K562 (cell line): ENCODE results near the gene UNC80. TPM values are rescaled to one million over a fixed set of nuclear protein-coding genes. Genes with fewer than 3 reads are reported as not detected.

ENCODE experiments used
- ATAC-seq: fragments of 200-7000 bp; cut with Tn5 transposase; 3 replicates; pipeline ENCODE4 v1.9.1; 2020; ENCODE audit warnings: moderate library complexity
- BruUV-seq: library from RNA; stranded (reverse); fragments of 400-500 nt; replicated peaks from 2 replicates; lab custom pipeline; 2021; lab: Mats Ljungman, UMichigan
- CTCF ChIA-PET: fragments of 300-600 bp; formaldehyde crosslinking; extraction: SDS; loops from one replicate; lab custom pipeline; 2021; ENCODE audit warnings: low intra/inter-chr PET ratio; lab: Yijun Ruan, JAX
- POLR2A ChIA-PET: fragments of 300-600, 350-650 bp; sonication (Branson Sonifier 250); formaldehyde crosslinking; extraction: SDS; loops from one replicate; lab custom pipeline; 2021; ENCODE audit warnings: antibody characterized with exemption, inconsistent platforms; lab: Yijun Ruan, JAX
- DNase-seq, 4 experiments: peaks; one replicate each; pipeline versions ENCODE4 v3.0.0 to v3.0.0-alpha.2; 2011 to 2018; ENCODE audit warnings: low spot score in 3 of 4, mixed read lengths in 3 of 4; ENCODE audit errors: extremely low read depth in 1 of 4
- FAIRE-seq: peaks from 2 replicates; lab custom pipeline; 2011; peaks lifted over from hg19 to GRCh38; lab: Jason Lieb, UNC
- H2AFZ ChIP-seq: 2 replicates; pipeline ENCODE4 v1.6.0; 2011; ENCODE audit warnings: low read depth, low read length, control low read depth, inconsistent platforms
- H3K27ac ChIP-seq: fragments of 200-600 bp; 3 replicates; pipeline ENCODE4 v1.8.0; 2011; ENCODE audit warnings: low read depth, mild to moderate bottlenecking, control low read depth, inconsistent platforms, low read length, moderate library complexity, mixed read lengths; ENCODE audit errors: extremely low read depth
- H3K27me3 ChIP-seq, 2 experiments: fragments of 300-600 bp in 1 of 2; 2 replicates in 1 of 2; 3 replicates in 1 of 2; pipeline versions ENCODE4 v1.6.0 to v1.8.0; 2011; ENCODE audit warnings: inconsistent platforms in 2 of 2, low read length in 2 of 2, mild to moderate bottlenecking in 1 of 2, mixed read lengths in 1 of 2, moderate library complexity in 1 of 2; ENCODE audit not compliant: control insufficient read depth in 2 of 2, insufficient read depth in 2 of 2
- H3K36me3 ChIP-seq: fragments of 300-600 bp; 3 replicates; pipeline ENCODE4 v1.8.0; 2011; ENCODE audit warnings: mild to moderate bottlenecking, low read length, inconsistent platforms; ENCODE audit not compliant: control insufficient read depth, insufficient read depth
- H3K4me1 ChIP-seq, 2 experiments: fragments of 200-600 bp in 1 of 2; replicated peaks in 1 of 2; 2 replicates in 1 of 2; 3 replicates in 1 of 2; pipeline versions ENCODE4 v1.5.1 to v1.8.0; 2011; ENCODE audit warnings: inconsistent platforms in 2 of 2, low read length in 2 of 2, mild to moderate bottlenecking in 1 of 2, mixed read lengths in 1 of 2, moderate library complexity in 1 of 2; ENCODE audit not compliant: control insufficient read depth in 2 of 2, insufficient read depth in 2 of 2
- H3K4me2 ChIP-seq: 2 replicates; pipeline ENCODE4 v1.6.1; 2011; ENCODE audit warnings: low read length, control low read depth, inconsistent platforms, mixed read lengths; ENCODE audit not compliant: insufficient read depth
- H3K4me3 ChIP-seq: fragments of 200-600 bp; sonication (generic), shearing (Covaris generic); 2 replicates; pipeline ENCODE4 v1.5.1; 2016; ENCODE audit warnings: control low read depth, inconsistent platforms
- H3K79me2 ChIP-seq: fragments of 200-600 bp; 3 replicates; pipeline ENCODE4 v1.8.0; 2011; ENCODE audit warnings: low read length, inconsistent platforms; ENCODE audit not compliant: control insufficient read depth, insufficient read depth
- H3K9ac ChIP-seq, 2 experiments: 2 replicates each; pipeline versions ENCODE4 v1.6.0 to v1.6.1; 2011; ENCODE audit warnings: low read depth in 2 of 2, low read length in 2 of 2, control low read depth in 1 of 2, inconsistent platforms in 1 of 2, mild to moderate bottlenecking in 1 of 2, mixed read lengths in 1 of 2; ENCODE audit not compliant: insufficient read depth in 1 of 2
- H3K9me1 ChIP-seq: one replicate; pipeline ENCODE4 v1.6.0; 2011; ENCODE audit warnings: inconsistent platforms, mild to moderate bottlenecking, low read length, moderate library complexity; ENCODE audit not compliant: control insufficient read depth, insufficient read depth
- H3K9me3 ChIP-seq: replicated peaks from 2 replicates; pipeline ENCODE4 v1.5.1; 2011; ENCODE audit warnings: low read depth, low read length, inconsistent platforms; ENCODE audit not compliant: control insufficient read depth, insufficient read depth
- H4K20me1 ChIP-seq: replicated peaks from 2 replicates; pipeline ENCODE4 v1.6.1; 2011; ENCODE audit warnings: low read length, inconsistent platforms, mixed read lengths; ENCODE audit not compliant: control insufficient read depth, insufficient read depth
- ATF1 ChIP-seq, 2 experiments: fragments of 450-650 bp in 1 of 2; IDR thresholded peaks; 2 replicates each; pipeline ENCODE4 v1.6.1; 2016; ENCODE audit warnings: missing compliant biosample characterization in 1 of 2, missing genetic modification characterization in 1 of 2
- ATF4 ChIP-seq: fragments of 450-650 bp; formaldehyde crosslinking; IDR thresholded peaks from 2 replicates; pipeline ENCODE4 v1.4.0; 2022; ENCODE audit warnings: mild to moderate bottlenecking, moderate library complexity
- MBD1 ChIP-seq: fragments of 250-450 bp; sonication (Bioruptor Pico); IDR thresholded peaks from 2 replicates; pipeline ENCODE4 v1.8.0; 2022; ENCODE audit warnings: inconsistent platforms
- MYC ChIP-seq, 2 experiments: fragments of 250-450 bp in 1 of 2; sonication (Bioruptor Pico) in 1 of 2; IDR thresholded peaks; 2 replicates each; pipeline versions ENCODE4 v1.5.1 to v1.6.1; 2012 to 2021; ENCODE audit warnings: low read depth in 2 of 2, borderline replicate concordance in 1 of 2, improper control_type of control experiment in 1 of 2, low read length in 1 of 2, mild to moderate bottlenecking in 1 of 2, moderate library complexity in 1 of 2
- PCBP1 ChIP-seq: fragments of 200-400 bp; formaldehyde crosslinking; IDR thresholded peaks from 2 replicates; pipeline ENCODE4 v1.6.1; 2018; ENCODE audit warnings: mild to moderate bottlenecking, low read depth, low read length; ENCODE audit not compliant: poor library complexity, severe bottlenecking
- PTBP1 ChIP-seq: fragments of 200-400 bp; formaldehyde crosslinking; IDR thresholded peaks from 2 replicates; pipeline ENCODE4 v1.6.1; 2017; ENCODE audit warnings: low read depth, low read length
- SMAD3 ChIP-seq: fragments of 450-650 bp; formaldehyde crosslinking; conservative IDR thresholded peaks from 2 replicates; pipeline ENCODE4 v1.4.0; 2020; ENCODE audit warnings: mild to moderate bottlenecking
- USF2 ChIP-seq: sonication (generic); formaldehyde crosslinking; IDR thresholded peaks from 2 replicates; pipeline ENCODE4 v1.5.0; 2020; ENCODE audit warnings: missing genetic modification reagents
- ZNF134 ChIP-seq: fragments of 250-450 bp; sonication (Bioruptor Pico); conservative IDR thresholded peaks from 2 replicates; pipeline ENCODE4 v1.4.0; 2020
- ZNF449 ChIP-seq: fragments of 250-450 bp; sonication (Bioruptor Pico); IDR thresholded peaks from 2 replicates; pipeline ENCODE4 v1.8.0; 2022; ENCODE audit warnings: moderate library complexity, mild to moderate bottlenecking, inconsistent platforms
- ZNF778 ChIP-seq: fragments of 450-650 bp; formaldehyde crosslinking; IDR thresholded peaks from 2 replicates; pipeline ENCODE4 v1.4.0; 2020; ENCODE audit warnings: mild to moderate bottlenecking, moderate library complexity
- ZNF830 ChIP-seq: fragments of 250-450 bp; sonication (Bioruptor Pico); IDR thresholded peaks from 2 replicates; pipeline ENCODE4 v1.5.0; 2021; ENCODE audit warnings: mild to moderate bottlenecking
- WGBS: fragments of 100-300 bp; shearing (Covaris generic); methylation state at CpG from one replicate; pipeline ENCODE4 v1.1.6; 2016; ENCODE audit warnings: low coverage, mixed read lengths; ENCODE audit not compliant: insufficient coverage; ENCODE audit errors: missing lambda C conversion rate; 5-methylcytosine and 5-hydroxymethylcytosine counted together
- in situ Hi-C: fragments of 300-500 bp; cut with MboI; formaldehyde crosslinking; loops from 4 replicates; pipeline ENCODE4 v1.15.0; 2018; ENCODE audit warnings: inconsistent platforms, mixed read lengths
- intact Hi-C: fragments of 100-400 bp; cut with micrococcal nuclease; formaldehyde crosslinking; loops from 2 replicates; pipeline ENCODE4 v1.14.2; 2022
- polyA plus RNA-seq, 8 experiments: library from polyadenylated mRNA; depleted of rRNA in 4 of 8; stranded (reverse) in 5 of 8; unstranded in 3 of 8; fragments of >200 nt; fragmentation: Nextera tagmentation in 2 of 8; fragmentation: Illumina TruSeq in 1 of 8; extraction: Ambion mirVana in 2 of 8; extraction: Trizol in 1 of 8; gene quantifications; 2 replicates each; pipeline versions ENCODE4 v1.2.1 to v1.2.3, GENCODE V29; 2011 to 2014; ENCODE audit warnings: inconsistent platforms in 1 of 8, missing spikeins in 1 of 8
- total RNA-seq, 7 experiments: library from RNA; depleted of rRNA in 6 of 7; stranded (reverse); fragments of >200 nt in 6 of 7; fragmentation: Illumina TruSeq in 2 of 7; extraction: Trizol in 2 of 7; gene quantifications; 2 replicates each; pipeline versions ENCODE4 v1.2.1 to v1.2.3, GENCODE V29; 2011 to 2021; ENCODE audit warnings: low replicate concordance in 1 of 7

UNC80 gene
- total and polyA plus RNA-seq, 9 of the 15 experiments (the other 6 are each of a cell fraction or from before 2014, with no cell fraction given): under 0.01 to 0.04 (median 0.01) TPM; not detected in 5

- no peak for DNase-seq
- POLR2A ChIA-PET: no interaction called here
- intact Hi-C loops: no loop called here
- H3K27ac ChIP-seq: no peak overlapping the region
- no peak for TF ChIP-seq ATF4 (CRISPR knock-in tag)
- no peak for TF ChIP-seq PTBP1
- TF ChIP-seq ZNF449: no peak
- no peak for TF ChIP-seq MBD1 (CRISPR knock-in tag)
- TF ChIP-seq MYC (IDR thresholded peaks at IDR 0.05; ENCODE audit: low read depth, low read length): no peak
- no peak for TF ChIP-seq MYC (CRISPR knock-in tag; IDR thresholded peaks at IDR 0.05; ENCODE audit: borderline replicate concordance, low read depth)
- TF ChIP-seq ZNF134 (CRISPR knock-in tag): no peak
- TF ChIP-seq SMAD3 (CRISPR knock-in tag): no peak
- no peak for TF ChIP-seq ATF1 (CRISPR knock-in tag; IDR thresholded peaks at IDR 0.05)
- no peak for TF ChIP-seq ATF1 (tag; IDR thresholded peaks at IDR 0.05)
- no peak for TF ChIP-seq ZNF830 (CRISPR knock-in tag)
- TF ChIP-seq USF2 (CRISPR knock-in tag): no peak
- no peak for TF ChIP-seq ZNF778 (CRISPR knock-in tag)
- no peak for TF ChIP-seq PCBP1
- TF ChIP-seq, all 486 proteins: peak for 0
- H4K20me1 ChIP-seq: no peaks in the 10 kb centered on the region
- no peak overlapping the region for H3K4me2 ChIP-seq
- FAIRE-seq (no peak), ATAC-seq (no peak)
- no peak overlapping the region for H2AFZ ChIP-seq
- no peaks in the 10 kb centered on the region for H3K27me3 ChIP-seq
- H3K4me1 ChIP-seq: no peaks in the 10 kb centered on the region
- CTCF ChIA-PET: no interaction called here
- H3K79me2 ChIP-seq: no peaks in the 10 kb centered on the region
- no TSS peak for BruUV-seq
- no peaks in the 10 kb centered on the region for H3K9me1 ChIP-seq
- H3K9ac ChIP-seq: no peak overlapping the region
- H3K9me3 ChIP-seq: no peaks in the 10 kb centered on the region
- in situ Hi-C loops: no loop called here
- H3K36me3 ChIP-seq: no peaks in the 10 kb centered on the region
- H3K4me3 ChIP-seq: no peak overlapping the region
- 2% methylated on average over 9 of the region's 9 CpGs for WGBS
These were observed 101.0 kb downstream of the UNC80 start for GRCh38 chr2:209872675-209873074.
